Left renal cortex interstitium (tissue), 4 donors: ENCODE results near the gene C1QTNF8. TPM values are rescaled to one million over a fixed set of nuclear protein-coding genes. Genes with fewer than 3 reads are reported as not detected.

Source experiments
- DNase-seq, 4 donors: peaks; one replicate each; pipeline ENCODE4 v3.0.0-alpha.2; 2013; ENCODE audit warnings: low read depth in 4 of 4, low spot score in 2 of 4, missing footprints in 1 of 4
- polyA plus RNA-seq, 4 donors: library from polyadenylated mRNA; unstranded; fragments of 120-200 nt; gene quantifications; one replicate each; pipeline ENCODE4 v1.2.1, GENCODE V29; 2013; ENCODE audit not compliant: insufficient read length in 4 of 4

The C1QTNF8 gene, protein sequence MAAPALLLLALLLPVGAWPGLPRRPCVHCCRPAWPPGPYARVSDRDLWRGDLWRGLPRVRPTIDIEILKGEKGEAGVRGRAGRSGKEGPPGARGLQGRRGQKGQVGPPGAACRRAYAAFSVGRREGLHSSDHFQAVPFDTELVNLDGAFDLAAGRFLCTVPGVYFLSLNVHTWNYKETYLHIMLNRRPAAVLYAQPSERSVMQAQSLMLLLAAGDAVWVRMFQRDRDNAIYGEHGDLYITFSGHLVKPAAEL
- polyA plus RNA-seq, result not detected

DNA sequence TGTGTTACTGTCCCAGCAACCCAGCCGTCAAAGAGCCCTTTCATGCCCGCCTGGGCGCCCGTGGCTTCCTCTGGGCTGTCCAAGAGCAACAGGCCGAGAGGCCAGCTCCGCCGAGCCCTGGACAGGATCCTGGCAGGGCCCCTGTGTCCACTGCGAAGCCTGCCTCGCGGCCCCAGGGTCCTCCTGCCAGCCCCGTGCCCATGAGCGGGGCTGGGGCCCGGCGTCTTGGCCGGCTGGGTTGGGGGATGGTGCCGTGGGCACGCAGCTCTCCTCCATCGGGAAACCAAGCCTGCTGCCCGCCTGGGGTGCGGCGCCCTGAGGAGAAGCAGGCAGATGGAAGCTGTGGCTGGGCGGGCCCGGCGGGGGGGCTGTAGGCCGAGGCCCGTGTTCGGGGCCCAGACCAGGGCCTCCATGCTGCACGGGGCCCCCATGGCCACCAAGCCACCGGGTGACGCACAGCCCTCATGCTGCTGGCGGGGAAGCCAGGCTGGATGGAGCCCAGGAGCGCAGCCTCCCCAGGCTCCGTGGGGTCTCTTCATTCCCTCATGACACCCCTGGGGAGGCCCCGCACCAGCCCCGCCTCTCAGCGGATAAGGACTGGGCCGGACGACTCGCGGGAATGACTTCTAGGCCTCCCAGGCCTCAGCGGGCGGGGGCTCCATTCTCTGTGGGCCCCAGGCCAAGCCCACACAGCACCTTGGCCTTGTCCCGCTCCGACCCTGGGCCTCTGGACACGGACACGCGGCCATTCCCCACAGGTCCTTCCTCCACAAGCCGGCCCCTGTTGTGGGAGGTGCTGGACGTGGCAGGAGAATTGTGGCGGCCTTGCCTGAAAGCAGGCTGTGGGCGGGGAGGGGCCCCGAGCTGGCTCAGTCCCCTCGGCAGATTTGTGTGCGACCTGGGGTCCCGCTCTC lies at the start of gene C1QTNF8:
TSS of gene C1QTNF8 (minus strand) at position 76 of the 914 bp plus-strand sequence. CDS start 1,322 bp downstream, outside the sequence.
- DNase-seq, result no peak

DNA sequence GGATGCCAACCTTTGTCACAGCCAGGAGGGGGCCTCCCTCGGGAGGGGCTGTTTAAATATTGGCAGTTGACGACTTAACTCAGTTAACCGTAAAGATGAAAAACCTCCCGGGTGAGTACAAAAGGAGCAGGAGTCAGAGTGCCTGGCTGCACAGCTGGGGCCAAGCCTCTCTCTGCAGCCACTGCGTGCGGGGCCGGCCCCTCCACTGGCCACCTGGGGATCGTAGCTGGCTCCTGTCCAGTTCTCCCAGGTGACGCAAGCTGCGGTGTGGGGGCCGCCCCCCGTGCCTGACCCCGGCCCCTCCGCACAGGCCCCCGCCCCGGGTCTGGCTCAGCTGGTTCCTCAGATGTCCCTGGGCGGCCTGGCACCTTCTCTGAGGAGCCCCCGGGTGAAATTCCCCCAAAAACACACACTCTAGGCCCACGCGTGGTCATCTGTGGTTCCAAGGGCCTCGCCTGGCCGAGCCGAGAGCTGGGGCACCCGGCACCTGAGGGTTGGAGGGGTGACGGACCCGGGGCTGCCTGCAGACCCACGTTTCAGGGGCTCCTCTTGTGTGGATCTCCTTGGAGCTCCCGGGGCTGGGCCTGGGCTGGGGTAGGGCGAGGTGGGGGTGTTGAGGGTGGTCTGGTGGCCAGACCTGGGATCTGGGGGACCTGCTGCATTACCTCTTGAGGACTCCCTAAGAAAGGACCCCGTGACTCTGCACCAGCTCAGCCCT lies 49.5 kb upstream of the C1QTNF8 start:
- DNase-seq, result no peak

DNA sequence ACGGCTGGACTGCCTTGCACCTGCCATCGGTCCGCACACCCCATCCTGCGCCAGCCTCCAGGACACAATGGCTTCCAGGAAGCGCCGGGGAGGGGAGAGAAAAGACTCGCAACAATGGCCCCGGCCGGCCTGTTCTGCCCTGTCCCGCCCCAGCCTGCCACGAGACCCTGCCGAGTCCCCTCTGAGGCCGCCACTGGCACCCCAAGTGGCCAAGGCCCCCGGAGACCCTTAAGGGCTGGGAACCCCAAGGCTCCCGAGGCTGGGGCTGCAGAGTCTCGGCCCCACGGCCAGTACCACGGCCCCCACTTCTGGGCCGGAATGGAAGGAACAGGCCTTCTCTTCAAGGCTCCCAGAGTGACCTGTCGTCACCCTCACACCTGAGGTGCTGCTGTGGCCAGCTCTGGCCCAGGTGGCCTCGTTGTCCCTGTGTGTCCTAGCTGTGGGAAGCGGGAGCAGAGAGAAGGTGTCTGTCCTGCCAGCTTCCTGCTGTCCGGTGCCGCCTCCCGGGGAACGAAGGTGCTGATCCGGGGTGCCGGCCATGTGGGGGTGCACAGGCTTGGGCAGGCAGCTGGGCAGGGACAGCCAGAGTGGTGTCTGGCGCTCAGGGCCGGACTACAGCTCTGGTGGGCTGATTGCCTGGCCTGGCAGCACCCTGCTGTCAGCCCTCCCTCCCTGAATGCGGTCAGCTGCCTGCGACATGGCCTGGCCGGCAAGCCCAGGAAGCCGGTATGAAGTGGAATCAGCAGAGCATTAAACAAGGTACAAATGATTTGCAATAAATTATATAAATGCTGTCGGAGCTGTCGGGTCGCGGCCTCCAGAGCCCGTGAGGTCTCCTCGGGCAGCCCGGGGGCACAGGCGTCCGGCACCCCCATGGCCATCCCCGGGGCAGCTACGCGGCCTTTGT lies 48.7 kb upstream of the C1QTNF8 start:
- no peak for DNase-seq

DNA sequence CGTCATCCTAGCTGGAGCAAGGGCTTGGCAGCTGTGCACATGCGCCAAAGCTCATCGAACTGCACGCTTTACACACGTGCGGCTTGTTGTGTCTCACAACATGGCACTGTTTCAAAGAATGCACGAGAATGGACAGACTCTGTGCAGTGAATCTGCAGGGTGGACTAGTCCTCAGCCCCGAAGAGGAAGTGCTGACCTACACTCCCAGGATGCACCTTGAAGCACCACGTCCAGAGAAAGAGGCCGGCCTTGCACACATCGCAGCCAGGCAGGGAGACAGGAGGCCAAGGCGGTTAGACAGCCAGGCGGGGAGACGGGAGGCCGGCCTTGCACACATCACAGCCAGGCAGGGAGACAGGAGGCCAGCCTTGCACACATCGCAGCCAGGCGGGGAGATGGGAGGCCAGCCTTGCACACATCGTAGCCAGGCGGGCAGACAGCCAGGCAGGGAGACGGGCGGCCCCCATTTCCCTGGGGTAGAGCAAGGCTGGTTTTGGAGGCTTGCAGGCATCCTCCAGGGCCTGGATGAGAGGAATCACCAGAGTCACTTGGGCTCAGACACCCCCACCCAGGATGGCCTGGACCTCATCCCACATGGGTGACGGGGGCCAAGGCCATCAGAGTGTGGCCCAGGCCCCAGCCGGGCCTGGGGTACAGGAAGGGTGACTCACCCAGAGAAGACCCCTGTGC lies 47.9 kb upstream of the C1QTNF8 start:
- DNase-seq, result no peak

DNA sequence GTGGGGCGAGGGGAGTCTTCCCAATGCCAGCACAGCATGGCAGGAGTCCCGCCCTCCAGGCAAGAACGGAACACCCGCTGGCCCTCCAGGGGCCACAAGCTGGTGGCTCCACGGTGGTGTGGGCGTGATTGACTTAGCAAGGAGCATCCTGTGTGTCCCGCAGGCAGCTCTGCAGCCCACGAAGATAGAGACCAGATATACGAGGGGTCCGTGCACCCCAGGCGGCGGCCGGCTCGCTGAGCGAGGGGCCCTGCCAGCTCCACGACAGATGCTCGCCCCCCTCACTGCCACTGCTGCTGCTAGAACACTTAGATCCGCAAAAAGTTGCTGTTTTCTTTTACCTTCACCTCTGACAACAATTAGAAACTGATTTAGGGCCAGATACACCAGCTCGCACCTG lies 46.9 kb upstream of the C1QTNF8 start:
- DNase-seq, result no peak

DNA sequence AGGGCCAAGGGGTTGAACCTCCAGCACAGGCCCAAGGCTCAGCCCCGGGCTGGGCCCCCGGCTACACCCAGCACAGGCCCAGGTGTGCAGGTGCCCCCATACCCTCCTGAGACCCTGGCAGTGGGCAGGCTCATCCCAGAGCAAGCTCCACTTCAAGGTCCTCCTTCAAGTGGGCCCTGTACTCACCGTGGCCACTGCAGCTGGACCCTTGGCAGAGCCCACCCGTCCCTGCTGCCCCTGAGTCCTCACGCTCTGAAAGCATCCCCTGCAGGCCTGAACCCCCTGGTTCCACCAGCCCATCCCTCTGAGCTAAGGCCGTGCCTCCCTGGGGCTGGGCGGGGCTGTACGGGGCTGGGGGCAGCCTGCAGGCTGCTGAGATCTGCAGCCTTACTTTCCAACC lies 45.7 kb upstream of the C1QTNF8 start:
- no peak for DNase-seq

DNA sequence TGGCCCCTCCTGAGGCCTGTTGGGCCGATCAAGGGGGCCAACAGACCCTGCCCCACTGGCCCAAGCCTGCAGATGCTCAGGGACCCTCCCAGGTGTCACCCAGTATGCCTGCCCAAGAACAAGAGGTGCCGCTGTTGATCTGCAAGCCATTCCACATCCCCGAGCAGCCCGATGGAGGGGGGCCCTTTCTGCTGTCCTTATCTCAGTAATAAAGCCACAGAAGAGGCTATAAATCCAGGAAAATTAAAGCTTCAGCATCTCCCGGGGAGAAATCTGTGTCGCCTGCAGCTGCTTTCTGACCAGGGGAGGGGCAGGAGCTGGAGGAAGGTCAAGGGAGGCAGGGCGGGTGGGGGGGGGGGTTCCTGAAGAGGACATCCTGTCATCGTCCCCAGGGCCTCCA lies 45.1 kb upstream of the C1QTNF8 start:
- no peak for DNase-seq

DNA sequence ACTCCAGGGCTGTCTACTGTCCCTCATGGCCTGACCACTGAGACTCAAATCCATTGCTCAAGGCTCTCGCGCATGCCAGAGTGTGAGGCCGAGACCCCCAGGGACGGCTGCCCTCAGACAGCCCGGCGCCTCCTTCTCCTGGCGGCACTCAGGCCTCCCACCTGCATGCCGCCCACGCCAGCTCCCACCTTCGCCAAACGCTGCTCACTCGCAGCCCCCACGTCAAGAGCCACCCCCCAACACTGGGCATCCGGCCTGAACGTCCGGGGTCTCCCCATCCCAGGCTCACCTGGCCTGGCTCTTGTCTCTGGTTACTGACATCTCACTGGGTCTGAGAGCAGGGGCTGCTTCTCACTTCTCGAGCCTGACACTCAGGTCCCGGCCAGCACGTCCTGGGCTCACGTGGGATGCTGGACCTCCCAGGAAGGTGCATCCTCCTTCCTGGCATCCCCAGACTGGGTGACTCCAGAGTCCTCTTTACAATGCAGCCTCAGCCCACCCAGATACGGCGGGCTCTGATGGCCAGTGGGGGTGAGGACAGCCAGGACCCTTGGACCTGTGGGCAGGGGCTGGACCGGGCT lies 44.6 kb upstream of the C1QTNF8 start:
- DNase-seq, result no peak

DNA sequence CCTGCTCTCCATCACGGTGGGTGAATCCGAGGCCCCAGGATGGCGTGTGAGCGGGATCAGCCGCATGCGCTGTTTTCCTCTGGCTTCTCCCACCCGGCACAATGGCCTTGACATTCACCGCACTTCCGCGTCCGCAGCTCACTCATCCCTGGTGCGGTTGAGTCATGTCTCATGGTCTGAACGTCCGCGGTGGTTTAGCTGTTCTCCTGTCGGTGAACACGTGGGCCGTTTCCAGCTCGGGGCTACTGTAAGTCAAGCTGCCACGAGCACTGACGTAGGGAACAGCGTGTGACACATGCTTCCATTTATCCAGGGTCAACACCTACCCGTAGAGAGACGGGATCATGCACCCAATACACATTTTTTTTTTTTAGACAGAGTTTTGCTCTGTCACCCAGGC lies 41.6 kb upstream of the C1QTNF8 start:
- DNase-seq, result no peak

DNA sequence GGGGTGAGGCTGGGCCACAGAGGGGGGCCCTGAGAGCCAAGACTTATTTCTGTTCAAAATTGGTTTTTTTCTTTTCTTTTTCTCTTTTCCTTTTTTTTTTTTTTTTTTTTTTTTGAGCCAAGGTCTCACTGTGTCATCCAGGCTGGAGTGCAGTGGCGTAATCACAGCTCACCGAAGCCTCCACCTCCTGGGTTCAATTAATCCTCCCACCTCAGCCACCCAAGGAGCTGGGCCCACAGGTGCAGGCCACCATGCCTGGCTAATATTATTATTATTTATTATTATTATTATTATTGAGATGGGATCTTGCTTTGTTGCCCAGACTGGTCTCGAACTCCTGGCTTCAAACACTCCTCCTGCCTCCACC lies 39.4 kb upstream of the C1QTNF8 start:
- no peak for DNase-seq

DNA sequence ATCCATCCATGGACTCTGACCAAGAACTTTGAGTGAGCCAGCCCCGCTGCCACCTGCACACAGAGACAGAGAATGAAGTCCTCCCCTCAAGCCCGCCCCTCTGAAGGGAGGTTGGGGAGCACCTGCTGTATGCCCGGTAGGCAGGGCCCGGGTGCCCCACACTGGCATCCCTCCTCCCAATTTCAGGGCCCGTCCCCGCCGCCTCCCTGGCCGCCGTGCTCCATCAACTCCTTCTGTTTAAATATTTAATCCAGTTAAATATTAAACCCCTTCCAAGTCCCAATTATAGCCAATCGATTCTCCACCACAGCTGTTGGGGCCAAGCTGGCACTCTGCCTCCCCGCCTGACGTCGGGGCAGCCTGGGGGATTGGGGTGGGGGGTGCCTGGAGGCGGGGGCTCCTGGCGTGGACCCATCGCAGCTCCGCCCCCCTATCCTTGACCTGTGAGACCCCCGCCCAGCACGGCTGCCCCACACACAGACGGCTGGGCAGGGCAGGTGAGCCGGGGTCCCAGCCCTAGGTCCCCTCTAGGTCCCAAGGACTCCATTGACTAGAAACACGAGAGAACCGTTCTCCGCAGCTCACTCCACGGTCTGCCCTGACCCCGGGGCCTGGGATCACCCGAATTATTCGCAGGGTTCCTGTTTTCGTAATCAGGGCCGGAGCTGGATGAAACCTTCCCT lies 38.9 kb upstream of the C1QTNF8 start:
- no peak for DNase-seq

DNA sequence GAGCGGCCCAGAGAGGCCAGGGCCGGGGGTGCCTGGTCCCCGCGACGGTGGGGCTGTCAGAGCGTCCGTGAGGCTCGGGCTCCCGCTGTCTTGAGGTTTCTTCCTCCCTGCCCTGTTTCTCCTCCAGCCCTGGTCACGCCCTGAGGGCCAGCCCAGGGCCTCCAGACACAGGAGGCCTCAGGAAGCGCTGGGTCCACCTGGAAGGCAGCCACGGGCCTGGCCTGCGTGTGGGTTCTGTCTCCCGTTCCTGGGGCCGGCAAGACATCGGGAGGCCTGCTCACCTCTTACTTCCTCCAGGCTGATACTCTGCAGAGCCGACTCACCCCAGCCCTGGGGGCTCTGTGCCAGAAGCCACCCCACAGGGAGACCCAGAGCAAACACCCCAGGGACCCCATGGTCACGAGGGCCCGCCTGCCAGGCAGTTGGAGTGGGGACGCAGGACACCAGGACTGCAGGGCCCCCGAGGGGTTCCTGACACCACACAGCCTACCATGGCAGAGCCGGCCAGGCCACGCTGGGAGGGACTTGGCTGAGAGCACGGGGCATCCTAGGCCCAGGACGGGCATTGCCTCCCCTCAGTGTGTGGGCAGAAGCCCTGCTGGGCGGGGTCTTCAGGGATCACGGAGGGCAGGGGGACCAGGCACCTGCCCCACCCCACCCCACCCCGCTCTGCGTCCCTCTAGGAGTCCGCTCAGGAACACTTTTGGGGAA lies 37.9 kb upstream of the C1QTNF8 start:
- DNase-seq, result no peak

DNA sequence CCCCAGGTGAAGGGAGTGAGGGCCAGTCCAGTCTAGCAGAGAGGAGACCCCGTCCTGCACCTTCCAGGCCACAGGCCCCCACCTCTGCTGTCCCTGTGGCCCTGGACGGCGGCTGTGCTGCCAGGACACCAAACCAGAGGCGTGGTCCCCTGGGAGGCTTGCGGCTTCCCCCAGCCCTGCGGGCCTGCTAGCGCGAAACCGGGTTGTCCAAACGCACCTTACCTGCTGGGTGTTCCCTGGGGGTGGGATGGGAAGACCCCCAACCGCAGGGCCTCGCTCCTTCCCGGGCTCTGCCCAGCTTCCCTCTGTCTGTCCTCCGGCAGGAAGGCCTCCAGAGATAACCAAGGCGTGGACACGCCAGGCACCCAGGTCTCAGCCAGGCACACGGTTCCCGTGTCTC lies 37.2 kb upstream of the C1QTNF8 start:
- DNase-seq, result no peak

DNA sequence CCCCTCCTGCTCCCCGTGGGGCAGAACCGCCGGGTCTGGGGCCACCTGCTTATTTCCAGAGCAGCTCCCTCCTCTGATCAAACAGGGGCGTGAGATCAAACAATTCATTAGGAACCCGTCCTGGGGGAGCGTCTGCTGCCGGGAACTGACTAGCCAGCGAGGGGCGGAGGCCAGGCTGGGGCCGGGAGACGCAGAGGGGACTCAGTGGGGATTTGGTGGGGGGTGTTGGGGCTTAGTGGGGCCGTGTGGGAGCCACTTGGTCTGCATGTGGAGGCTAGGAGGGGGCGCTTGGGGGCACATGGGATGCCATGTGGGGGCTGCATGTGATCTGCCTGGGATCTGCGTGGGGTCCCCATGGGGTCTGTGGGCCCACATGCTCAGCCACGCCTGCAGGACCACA lies 36.4 kb upstream of the C1QTNF8 start:
- no peak for DNase-seq

DNA sequence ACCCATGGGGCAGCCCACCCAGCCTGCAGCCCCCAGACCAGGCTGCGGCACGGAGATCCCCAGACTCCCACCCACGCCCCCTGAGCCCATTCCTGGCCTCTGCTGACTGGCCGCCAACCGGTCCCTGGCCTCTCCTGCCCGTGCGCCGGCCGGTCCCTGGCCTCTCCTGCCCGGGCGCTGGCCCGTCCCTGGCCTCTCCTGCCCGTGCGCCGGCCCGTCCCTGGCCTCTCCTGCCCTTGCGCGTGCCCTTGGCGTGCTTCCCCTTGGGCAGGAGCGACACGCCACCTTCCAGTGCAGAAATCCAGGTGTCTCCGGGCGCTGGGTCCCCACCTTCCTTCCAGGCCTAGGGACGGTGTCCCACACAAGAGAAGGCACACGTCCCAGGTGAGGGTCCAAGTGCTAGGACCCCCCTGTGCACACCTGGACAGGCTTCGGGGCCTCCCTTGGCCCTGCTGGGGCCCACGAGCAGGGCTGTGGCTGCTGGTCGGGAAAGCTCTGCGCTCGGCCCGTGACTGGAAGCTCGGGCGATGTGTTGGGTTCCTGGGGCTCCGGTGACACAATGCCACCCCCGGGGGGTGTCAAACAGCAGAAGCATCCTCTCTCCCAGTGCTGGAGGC lies 35.4 kb upstream of the C1QTNF8 start:
- DNase-seq, result no peak

DNA sequence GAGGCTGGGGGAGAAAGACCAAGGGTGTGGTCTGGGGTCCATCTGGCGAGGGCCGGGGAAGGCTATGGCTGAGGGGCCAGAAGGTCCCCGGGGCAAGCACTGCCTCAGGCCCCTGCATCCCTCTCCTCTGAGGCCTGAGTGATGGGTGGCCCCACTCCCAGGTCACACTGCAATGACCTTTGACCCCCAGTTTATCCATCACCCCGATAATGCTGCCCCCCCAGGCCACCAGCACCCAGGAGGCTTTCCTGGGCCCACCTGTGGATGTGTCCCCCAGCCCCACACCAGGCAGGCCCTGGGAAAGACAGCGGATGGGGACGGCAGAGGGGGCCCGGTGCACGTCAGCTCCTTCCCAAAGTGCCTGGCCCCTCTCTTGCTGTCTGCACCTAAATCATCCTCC lies 34.3 kb upstream of the C1QTNF8 start:
- no peak for DNase-seq

DNA sequence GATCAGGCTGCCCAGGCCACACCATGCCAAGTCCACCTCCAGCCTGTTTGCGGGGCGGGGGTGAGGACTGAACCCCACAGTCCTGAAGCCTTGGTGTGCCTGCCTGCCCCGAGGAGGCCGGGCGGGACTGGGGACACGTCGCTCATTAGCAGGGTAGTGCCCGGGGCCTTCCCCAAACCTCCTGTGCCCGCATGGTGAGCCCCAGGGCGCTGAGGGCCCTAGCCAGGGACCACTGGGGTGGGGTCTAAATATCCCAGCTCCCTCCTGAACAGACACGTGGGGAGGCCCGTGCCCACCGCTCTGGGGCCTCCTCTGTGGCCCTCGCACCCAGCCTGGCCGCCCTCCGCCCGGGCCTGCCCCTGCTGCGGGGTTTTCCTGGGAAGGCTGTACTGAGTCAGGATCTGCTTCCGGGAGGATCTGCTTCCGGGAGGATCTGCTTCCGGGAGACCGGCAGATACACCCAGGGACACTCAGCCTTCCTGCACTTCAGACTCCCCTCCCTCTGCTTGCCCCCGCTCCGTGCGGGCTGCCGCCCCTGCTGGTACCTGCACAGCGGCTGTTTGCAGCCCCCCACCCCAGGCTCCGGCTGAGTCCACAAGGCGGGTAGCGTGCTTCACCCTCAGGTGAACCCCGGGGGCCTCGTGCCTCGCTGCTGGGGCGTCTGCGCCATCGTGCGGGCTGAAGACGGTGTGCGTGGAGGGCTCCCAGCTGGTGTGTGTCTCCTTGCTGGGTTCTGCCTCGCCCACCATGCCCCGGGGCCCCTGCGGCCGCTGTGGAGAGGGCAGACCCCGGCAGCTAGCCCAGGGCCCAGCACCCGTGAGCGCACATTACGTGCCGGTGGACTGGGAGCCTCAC lies 33.3 kb upstream of the C1QTNF8 start:
- DNase-seq, result no peak
